MM.1S (cell line): ENCODE data around the gene BMPER.

Experiments used
- EZH2phosphoT487 ChIP-seq: fragments of 300-600 bp; sonication (generic); IDR thresholded peaks from 2 replicates; pipeline ENCODE4 v1.6.1; 2018; ENCODE audit warnings: antibody characterized with exemption, low read length
- TF ChIP-seq, protein P1 (sequence below): fragments of 300-600 bp; sonication (generic); IDR thresholded peaks from 2 replicates; pipeline ENCODE4 v1.5.1; 2016; ENCODE audit warnings: antibody characterized with exemption, low read length, mixed read lengths

DNA sequence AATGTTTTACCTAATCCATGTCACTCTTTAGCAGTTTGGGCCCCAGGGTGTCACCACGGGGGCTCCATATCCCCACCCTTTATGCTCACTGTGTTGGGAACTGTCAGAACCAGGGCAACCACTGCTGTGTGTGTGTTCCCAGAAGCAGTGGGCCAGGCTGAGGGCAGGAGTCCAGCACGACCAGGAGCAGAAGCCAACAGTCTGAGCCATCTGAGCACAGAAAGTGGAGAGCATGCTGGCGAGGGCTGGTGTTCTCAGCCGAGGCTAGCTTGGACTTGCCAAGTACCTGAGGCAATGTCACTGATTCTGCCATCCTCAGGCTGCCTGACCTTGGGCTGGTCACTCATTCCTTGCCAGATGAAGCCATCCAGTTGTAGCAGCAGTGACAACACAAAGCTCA, 285.0 kb downstream of the BMPER start:
- TF ChIP-seq, protein P1, sequence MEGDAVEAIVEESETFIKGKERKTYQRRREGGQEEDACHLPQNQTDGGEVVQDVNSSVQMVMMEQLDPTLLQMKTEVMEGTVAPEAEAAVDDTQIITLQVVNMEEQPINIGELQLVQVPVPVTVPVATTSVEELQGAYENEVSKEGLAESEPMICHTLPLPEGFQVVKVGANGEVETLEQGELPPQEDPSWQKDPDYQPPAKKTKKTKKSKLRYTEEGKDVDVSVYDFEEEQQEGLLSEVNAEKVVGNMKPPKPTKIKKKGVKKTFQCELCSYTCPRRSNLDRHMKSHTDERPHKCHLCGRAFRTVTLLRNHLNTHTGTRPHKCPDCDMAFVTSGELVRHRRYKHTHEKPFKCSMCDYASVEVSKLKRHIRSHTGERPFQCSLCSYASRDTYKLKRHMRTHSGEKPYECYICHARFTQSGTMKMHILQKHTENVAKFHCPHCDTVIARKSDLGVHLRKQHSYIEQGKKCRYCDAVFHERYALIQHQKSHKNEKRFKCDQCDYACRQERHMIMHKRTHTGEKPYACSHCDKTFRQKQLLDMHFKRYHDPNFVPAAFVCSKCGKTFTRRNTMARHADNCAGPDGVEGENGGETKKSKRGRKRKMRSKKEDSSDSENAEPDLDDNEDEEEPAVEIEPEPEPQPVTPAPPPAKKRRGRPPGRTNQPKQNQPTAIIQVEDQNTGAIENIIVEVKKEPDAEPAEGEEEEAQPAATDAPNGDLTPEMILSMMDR: no peak
- TF ChIP-seq EZH2phosphoT487: no peak
